Esophagus muscularis mucosa (tissue), 4 donors: ENCODE data around the gene FN1.

ENCODE experiments used
- CTCF ChIP-seq, 3 experiments: fragments of 200-600 bp in 2 of 3; fragments of 450-650 bp in 1 of 3; sonication (generic) in 2 of 3; IDR thresholded peaks; one replicate each; pipeline ENCODE4 v1.5.1; 2017 to 2019; ENCODE audit warnings: antibody characterized with exemption in 3 of 3, mild to moderate bottlenecking in 2 of 3, moderate library complexity in 1 of 3
- EP300 ChIP-seq: sonication (generic); formaldehyde crosslinking; IDR thresholded peaks from one replicate; pipeline ENCODE4 v1.6.1; 2017; ENCODE audit warnings: antibody characterized with exemption
- POLR2A ChIP-seq: fragments of 450-650 bp; IDR thresholded peaks from one replicate; pipeline ENCODE4 v1.6.1; 2017; ENCODE audit warnings: antibody characterized with exemption, moderate library complexity, mild to moderate bottlenecking, low read depth
- POLR2AphosphoS5 ChIP-seq, 2 donors: sonication (generic); formaldehyde crosslinking; IDR thresholded peaks; one replicate each; pipeline ENCODE4 v1.6.1; 2017; ENCODE audit warnings: antibody characterized with exemption in 2 of 2

- TF ChIP-seq CTCF (IDR thresholded peaks at IDR 0.05), result no peak
- no peak for TF ChIP-seq POLR2AphosphoS5 (IDR thresholded peaks at IDR 0.05)
- TF ChIP-seq EP300, result no peak
- no peak for TF ChIP-seq POLR2A
These were observed 102.8 kb downstream of the FN1 start for GRCh38 chr2:215332872-215333595.
